ENCODE results near the gene CACNA2D1. TPM values are rescaled to one million over a fixed set of nuclear protein-coding genes. Genes with fewer than 3 reads are reported as not detected.

CACNA2D1 gene
- total RNA-seq, 1 experiment from 2014 or later, result 36.2 TPM

DNA sequence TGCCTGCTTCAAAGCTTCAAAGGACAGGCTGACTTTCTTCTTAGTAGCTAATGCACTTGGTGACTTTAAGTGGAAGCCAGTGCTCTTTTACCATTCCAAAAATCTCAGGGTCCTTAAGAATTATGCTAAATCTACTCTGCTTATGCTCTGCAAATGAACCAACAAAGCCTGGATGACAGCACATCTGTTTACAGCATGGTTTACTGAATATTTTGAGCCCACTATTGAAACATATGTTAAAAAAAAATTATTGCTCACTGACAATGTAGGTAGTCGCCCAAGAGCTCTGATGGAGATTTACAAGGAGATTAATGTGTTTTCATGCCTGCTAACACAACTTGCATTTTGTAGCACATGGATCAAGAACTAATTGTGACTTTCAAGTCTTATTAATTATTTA lies 415.5 kb downstream of the CACNA2D1 start:
- Histone ChIP-seq H3T11ph (ENCODE audit: low read length) (no peak overlapping the region), H3K4me1 (ENCODE audit: insufficient read depth, low read length) (no peaks in the 10 kb centered on the region), H3K18ac (ENCODE audit: insufficient read length, low read depth, low read length) (no peak overlapping the region), H2BK20ac (ENCODE audit: low read depth, low read length, poor library complexity, severe bottlenecking) (no peak overlapping the region), H3K9ac (ENCODE audit: extremely low read depth, insufficient read length, low read length) (no peak overlapping the region), H2AK5ac (ENCODE audit: insufficient read length, low read length) (no peak overlapping the region), H3K79me2 (ENCODE audit: insufficient read depth, low read length) (no peaks in the 10 kb centered on the region), H4K20me1 (ENCODE audit: control insufficient read depth, insufficient read depth, insufficient read length) (no peaks in the 10 kb centered on the region), H2AFZ (ENCODE audit: low read length) (no peak overlapping the region), H3K23ac (ENCODE audit: insufficient read length, low read depth, low read length) (no peak overlapping the region), H3K23me2 (ENCODE audit: insufficient read length, low read depth, low read length, poor library complexity, severe bottlenecking) (no peaks in the 10 kb centered on the region), H3K14ac (ENCODE audit: insufficient read depth, low read length) (no peak overlapping the region), H3K56ac (ENCODE audit: insufficient read length, low read depth, low read length) (no peak overlapping the region), H2BK5ac (ENCODE audit: insufficient read length, low read length) (no peak overlapping the region), H4K8ac (replicated peaks; ENCODE audit: insufficient read length, low read depth, low read length) (no peak overlapping the region), H4K91ac (ENCODE audit: insufficient read length, low read depth, low read length) (no peak overlapping the region), H3K9me3 (ENCODE audit: control insufficient read depth, low read depth, low read length) (no peaks in the 10 kb centered on the region), H2BK12ac (ENCODE audit: insufficient read length, low read depth, low read length) (no peak overlapping the region), H3K4ac (ENCODE audit: low read depth, low read length) (no peak overlapping the region), H3K79me1 (ENCODE audit: insufficient read depth, low read depth, low read length, poor library complexity, severe bottlenecking) (no peaks in the 10 kb centered on the region), H3K4me2 (ENCODE audit: insufficient read depth, insufficient read length, low read length) (no peak overlapping the region), H2BK120ac (ENCODE audit: low read depth, low read length, poor library complexity, severe bottlenecking) (no peak overlapping the region), H4K5ac (ENCODE audit: insufficient read length, low read depth, low read length) (no peak overlapping the region), H3K27me3 (ENCODE audit: insufficient read depth, low read length) (no peaks in the 10 kb centered on the region), H2BK15ac (ENCODE audit: low read depth, low read length) (no peak overlapping the region), H3K27ac (ENCODE audit: insufficient read length, low read depth, low read length) (no peak overlapping the region)
- H3K27me3 Mint-ChIP-seq (ENCODE audit: low read depth), result no peaks in the 10 kb centered on the region
- H3K27ac Mint-ChIP-seq, result no peak overlapping the region
- no peak overlapping the region for H3K4me3 Mint-ChIP-seq
- no CpG with 5 or more reads among the region's 1 CpG for WGBS (ENCODE audit: extremely low coverage, insufficient read length, low lambda C conversion rate)
- no peaks in the 10 kb centered on the region for H3K9me3 Mint-ChIP-seq
- TF ChIP-seq, protein P1, sequence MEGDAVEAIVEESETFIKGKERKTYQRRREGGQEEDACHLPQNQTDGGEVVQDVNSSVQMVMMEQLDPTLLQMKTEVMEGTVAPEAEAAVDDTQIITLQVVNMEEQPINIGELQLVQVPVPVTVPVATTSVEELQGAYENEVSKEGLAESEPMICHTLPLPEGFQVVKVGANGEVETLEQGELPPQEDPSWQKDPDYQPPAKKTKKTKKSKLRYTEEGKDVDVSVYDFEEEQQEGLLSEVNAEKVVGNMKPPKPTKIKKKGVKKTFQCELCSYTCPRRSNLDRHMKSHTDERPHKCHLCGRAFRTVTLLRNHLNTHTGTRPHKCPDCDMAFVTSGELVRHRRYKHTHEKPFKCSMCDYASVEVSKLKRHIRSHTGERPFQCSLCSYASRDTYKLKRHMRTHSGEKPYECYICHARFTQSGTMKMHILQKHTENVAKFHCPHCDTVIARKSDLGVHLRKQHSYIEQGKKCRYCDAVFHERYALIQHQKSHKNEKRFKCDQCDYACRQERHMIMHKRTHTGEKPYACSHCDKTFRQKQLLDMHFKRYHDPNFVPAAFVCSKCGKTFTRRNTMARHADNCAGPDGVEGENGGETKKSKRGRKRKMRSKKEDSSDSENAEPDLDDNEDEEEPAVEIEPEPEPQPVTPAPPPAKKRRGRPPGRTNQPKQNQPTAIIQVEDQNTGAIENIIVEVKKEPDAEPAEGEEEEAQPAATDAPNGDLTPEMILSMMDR (conservative IDR thresholded peaks at IDR 0.05), result no peak
- H3K36me3 Mint-ChIP-seq (ENCODE audit: insufficient read depth in 1 of 3, low read depth in 3 of 3), result no peaks in the 10 kb centered on the region
- H3K4me1 Mint-ChIP-seq, result peaks cover 7 to 10% of the 10 kb centered on the region in 2 experiments
- no peak for DNase-seq
